Tibial nerve (tissue), 4 donors: ENCODE measurements around the gene WFDC5.

Experiments
- CTCF ChIP-seq, 5 experiments: fragments of 200-600 bp in 3 of 5; fragments of 450-650 bp in 2 of 5; sonication (generic) in 3 of 5; IDR thresholded peaks; one replicate each; pipeline ENCODE4 v1.5.1; 2016 to 2019; ENCODE audit warnings: antibody characterized with exemption in 5 of 5, mild to moderate bottlenecking in 3 of 5, moderate library complexity in 2 of 5
- EP300 ChIP-seq, 2 donors: sonication (generic); formaldehyde crosslinking; IDR thresholded peaks; one replicate each; pipeline ENCODE4 v1.6.1; 2017; ENCODE audit warnings: antibody characterized with exemption in 2 of 2, mild to moderate bottlenecking in 1 of 2
- POLR2A ChIP-seq, 2 donors: fragments of 450-650 bp; IDR thresholded peaks; one replicate each; pipeline ENCODE4 v1.6.1; 2017; ENCODE audit warnings: antibody characterized with exemption in 2 of 2, mild to moderate bottlenecking in 2 of 2, moderate library complexity in 2 of 2

GRCh38 chr20:45087097-45087790 lies 27.7 kb downstream of the WFDC5 start:
- TF ChIP-seq CTCF (IDR thresholded peaks at IDR 0.05) (no peak), POLR2A (IDR thresholded peaks at IDR 0.05) (no peak), EP300 (IDR thresholded peaks at IDR 0.05) (no peak)
